Measurements from ENCODE around the gene SP6.

DNA sequence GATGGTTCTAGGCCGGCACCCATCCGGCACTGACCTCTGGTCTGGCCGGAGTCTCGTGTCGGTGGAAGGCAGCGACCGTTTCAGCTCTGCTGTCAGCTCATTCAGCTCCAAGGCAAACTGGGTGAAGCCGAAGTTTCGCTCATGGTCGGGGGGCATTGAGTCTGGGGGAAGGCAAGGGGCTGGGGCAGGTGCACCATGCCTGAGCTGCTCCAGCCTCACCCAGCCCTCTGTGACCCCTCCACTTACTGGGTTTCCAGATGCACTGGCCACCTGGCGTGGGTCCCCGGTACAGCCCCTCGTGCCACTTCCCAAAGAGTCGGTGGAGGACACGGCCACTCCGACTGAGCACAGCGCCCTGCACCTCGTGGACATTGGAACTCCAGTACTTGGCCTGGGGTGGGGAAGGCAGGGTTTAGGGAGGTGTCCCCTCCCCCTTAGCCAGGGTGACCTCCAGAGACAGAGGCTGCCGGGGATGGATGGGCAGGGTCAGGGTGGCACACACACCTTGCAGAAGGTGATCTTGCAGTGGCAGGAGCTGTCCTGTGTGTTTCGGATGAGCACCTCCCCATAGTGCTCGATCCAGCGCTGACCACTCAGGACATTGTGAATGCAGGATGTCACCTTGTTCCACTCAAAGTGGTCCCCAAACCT, 42.0 kb downstream of the SP6 start:
- TF ChIP-seq, protein P1, sequence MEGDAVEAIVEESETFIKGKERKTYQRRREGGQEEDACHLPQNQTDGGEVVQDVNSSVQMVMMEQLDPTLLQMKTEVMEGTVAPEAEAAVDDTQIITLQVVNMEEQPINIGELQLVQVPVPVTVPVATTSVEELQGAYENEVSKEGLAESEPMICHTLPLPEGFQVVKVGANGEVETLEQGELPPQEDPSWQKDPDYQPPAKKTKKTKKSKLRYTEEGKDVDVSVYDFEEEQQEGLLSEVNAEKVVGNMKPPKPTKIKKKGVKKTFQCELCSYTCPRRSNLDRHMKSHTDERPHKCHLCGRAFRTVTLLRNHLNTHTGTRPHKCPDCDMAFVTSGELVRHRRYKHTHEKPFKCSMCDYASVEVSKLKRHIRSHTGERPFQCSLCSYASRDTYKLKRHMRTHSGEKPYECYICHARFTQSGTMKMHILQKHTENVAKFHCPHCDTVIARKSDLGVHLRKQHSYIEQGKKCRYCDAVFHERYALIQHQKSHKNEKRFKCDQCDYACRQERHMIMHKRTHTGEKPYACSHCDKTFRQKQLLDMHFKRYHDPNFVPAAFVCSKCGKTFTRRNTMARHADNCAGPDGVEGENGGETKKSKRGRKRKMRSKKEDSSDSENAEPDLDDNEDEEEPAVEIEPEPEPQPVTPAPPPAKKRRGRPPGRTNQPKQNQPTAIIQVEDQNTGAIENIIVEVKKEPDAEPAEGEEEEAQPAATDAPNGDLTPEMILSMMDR (conservative IDR thresholded peaks at IDR 0.05 in 1 of 2, IDR thresholded peaks at IDR 0.05 in 1 of 2; ENCODE audit: extremely low read depth in 1 of 2, insufficient read depth in 1 of 2, low read depth in 1 of 2, low read length in 2 of 2) = no peak
- no peak for TF ChIP-seq EZH2 (IDR thresholded peaks at IDR 0.05; ENCODE audit: borderline replicate concordance, low read length)

Data from mammary epithelial cell (primary cell).